HUES6 (cell line): ENCODE measurements around the gene LUC7L2.

Source experiments
- H3K27ac ChIP-seq: 2 replicates; pipeline ENCODE4 v1.7.0; 2013; ENCODE audit warnings: low read depth, mild to moderate bottlenecking, low read length, inconsistent platforms
- H3K27me3 ChIP-seq: 2 replicates; pipeline ENCODE4 v1.6.1; 2013; ENCODE audit warnings: low read length; ENCODE audit not compliant: control insufficient read depth, insufficient read depth
- H3K36me3 ChIP-seq: 2 replicates; pipeline ENCODE4 v1.6.1; 2013; ENCODE audit warnings: low read length; ENCODE audit not compliant: control insufficient read depth, insufficient read depth
- H3K4me1 ChIP-seq: 2 replicates; pipeline ENCODE4 v1.6.1; 2013; ENCODE audit warnings: low read length; ENCODE audit not compliant: control insufficient read depth, insufficient read depth
- H3K4me3 ChIP-seq: 2 replicates; pipeline ENCODE4 v1.5.1; 2013; ENCODE audit warnings: low read depth, low read length
- H3K9ac ChIP-seq: one replicate; pipeline ENCODE4 v1.6.1; 2013; ENCODE audit warnings: mild to moderate bottlenecking, low read length
- H3K9me3 ChIP-seq: 2 replicates; pipeline ENCODE4 v1.6.1; 2013; ENCODE audit warnings: low read depth, low read length; ENCODE audit not compliant: control insufficient read depth, insufficient read depth

Gene LUC7L2

GRCh38 chr7:139367438-139368155 lies 7.9 kb downstream of the LUC7L2 start:
- Histone ChIP-seq H3K4me3 (no peak overlapping the region), H3K27ac (no peak overlapping the region; the same call in 1 of the 2 replicates), H3K9ac (no peak overlapping the region), H3K4me1 (peaks cover 29% of the 10 kb centered on the region), H3K9me3 (no peaks in the 10 kb centered on the region), H3K36me3 (peaks cover 28% of the 10 kb centered on the region), H3K27me3 (no peaks in the 10 kb centered on the region)

- no peak overlapping the region for H3K27ac ChIP-seq
- H3K27me3 ChIP-seq: no peaks in the 10 kb centered on the region
- H3K4me1 ChIP-seq: peaks cover 26% of the 10 kb centered on the region
- no peak overlapping the region for H3K9ac ChIP-seq
- H3K36me3 ChIP-seq: peaks cover 29% of the 10 kb centered on the region
- no peaks in the 10 kb centered on the region for H3K9me3 ChIP-seq
- no peak overlapping the region for H3K4me3 ChIP-seq
Measured at GRCh38 chr7:139370301-139370942, 10.7 kb downstream of the LUC7L2 start.

- Histone ChIP-seq H3K36me3 (peaks cover 29% of the 10 kb centered on the region), H3K9ac (no peak overlapping the region), H3K27me3 (no peaks in the 10 kb centered on the region), H3K4me1 (peaks cover 26% of the 10 kb centered on the region), H3K9me3 (no peaks in the 10 kb centered on the region), H3K4me3 (no peak overlapping the region), H3K27ac (no peak overlapping the region)
Measured at GRCh38 chr7:139370943-139371313, 11.2 kb downstream of the LUC7L2 start.

- Histone ChIP-seq H3K36me3 (peaks cover 45% of the 10 kb centered on the region), H3K9me3 (no peaks in the 10 kb centered on the region), H3K4me1 (peaks cover 25% of the 10 kb centered on the region), H3K27me3 (no peaks in the 10 kb centered on the region), H3K9ac (no peak overlapping the region), H3K27ac (no peak overlapping the region), H3K4me3 (no peak overlapping the region)
Measured at GRCh38 chr7:139374246-139374645, 14.6 kb downstream of the LUC7L2 start.

GRCh38 chr7:139382439-139382838 lies 22.7 kb downstream of the LUC7L2 start:
- Histone ChIP-seq H3K27me3 (no peaks in the 10 kb centered on the region), H3K36me3 (peaks cover 59% of the 10 kb centered on the region), H3K27ac (no peak overlapping the region), H3K9me3 (no peaks in the 10 kb centered on the region), H3K9ac (no peak overlapping the region), H3K4me3 (no peak overlapping the region), H3K4me1 (no peaks in the 10 kb centered on the region)

- Histone ChIP-seq H3K36me3 (peaks cover 60% of the 10 kb centered on the region), H3K9ac (no peak overlapping the region)
Measured at GRCh38 chr7:139384611-139385010, 24.9 kb downstream of the LUC7L2 start.

GRCh38 chr7:139387594-139387993 lies 27.9 kb downstream of the LUC7L2 start:
- Histone ChIP-seq H3K27me3 (no peaks in the 10 kb centered on the region), H3K9me3 (no peaks in the 10 kb centered on the region), H3K4me1 (no peaks in the 10 kb centered on the region), H3K27ac (peak overlapping the region; percentile 33; the same call in 1 of the 2 replicates), H3K36me3 (peaks cover 59% of the 10 kb centered on the region), H3K9ac (no peak overlapping the region), H3K4me3 (no peak overlapping the region)

More at GRCh38 chr7:139384611-139385010, 24.9 kb downstream of the LUC7L2 start:
- Histone ChIP-seq H3K4me3 (no peak overlapping the region), H3K4me1 (no peaks in the 10 kb centered on the region), H3K27me3 (no peaks in the 10 kb centered on the region), H3K9me3 (no peaks in the 10 kb centered on the region), H3K27ac (no peak overlapping the region)

- Histone ChIP-seq H3K9me3 (no peaks in the 10 kb centered on the region), H3K27me3 (no peaks in the 10 kb centered on the region), H3K27ac (no peak overlapping the region), H3K4me3 (no peak overlapping the region), H3K36me3 (peaks cover 63% of the 10 kb centered on the region), H3K9ac (no peak overlapping the region), H3K4me1 (no peaks in the 10 kb centered on the region)
Measured at GRCh38 chr7:139389091-139389490, 29.4 kb downstream of the LUC7L2 start.

GRCh38 chr7:139389774-139390173 lies 30.1 kb downstream of the LUC7L2 start:
- H3K36me3 ChIP-seq: peaks cover 65% of the 10 kb centered on the region
- no peaks in the 10 kb centered on the region for H3K4me1 ChIP-seq
- no peak overlapping the region for H3K4me3 ChIP-seq
- no peak overlapping the region for H3K9ac ChIP-seq
- H3K27me3 ChIP-seq: no peaks in the 10 kb centered on the region
- H3K9me3 ChIP-seq: no peaks in the 10 kb centered on the region
- no peak overlapping the region for H3K27ac ChIP-seq

GRCh38 chr7:139393621-139394211 lies 34.0 kb downstream of the LUC7L2 start:
- Histone ChIP-seq H3K36me3 (peaks cover 72% of the 10 kb centered on the region), H3K4me1 (no peaks in the 10 kb centered on the region), H3K27ac (no peak overlapping the region), H3K27me3 (no peaks in the 10 kb centered on the region), H3K4me3 (no peak overlapping the region), H3K9ac (no peak overlapping the region), H3K9me3 (no peaks in the 10 kb centered on the region)

- H3K27ac ChIP-seq: no peak overlapping the region
- H3K9me3 ChIP-seq: no peaks in the 10 kb centered on the region
- H3K4me3 ChIP-seq: no peak overlapping the region
- H3K4me1 ChIP-seq: no peaks in the 10 kb centered on the region
- H3K27me3 ChIP-seq: no peaks in the 10 kb centered on the region
- H3K36me3 ChIP-seq: peaks cover 72% of the 10 kb centered on the region
- no peak overlapping the region for H3K9ac ChIP-seq
Measured at GRCh38 chr7:139394540-139394939, 34.8 kb downstream of the LUC7L2 start.
